PC-3 (cell line): ENCODE measurements around the gene HRH3. TPM values are rescaled to one million over a fixed set of nuclear protein-coding genes. Genes with fewer than 3 reads are reported as not detected.

ENCODE experiments used
- ATAC-seq: fragments of 200-7000 bp; cut with Tn5 transposase; 2 replicates; pipeline ENCODE4 v1.9.1; 2020; ENCODE audit warnings: mild to moderate bottlenecking, moderate library complexity
- BruUV-seq: library from RNA; stranded (reverse); fragments of 400-500 nt; replicated peaks from 2 replicates; lab custom pipeline; 2021; lab: Mats Ljungman, UMichigan
- CTCF ChIA-PET: fragments of 300-600 bp; sonication (Branson Sonifier 250); formaldehyde crosslinking; loops from one replicate; lab custom pipeline; 2022; ENCODE audit warnings: antibody characterized with exemption; lab: Charles Lee
- POLR2A ChIA-PET: fragments of 300-600 bp; sonication (Branson Sonifier 250); formaldehyde crosslinking; loops from one replicate; lab custom pipeline; 2022; ENCODE audit warnings: antibody characterized with exemption; ENCODE audit not compliant: unreplicated experiment; lab: Charles Lee
- DNase-seq: peaks from one replicate; pipeline ENCODE4 v3.0.0-alpha.2; 2015
- H2AFZ ChIP-seq: fragments of 300-600 bp; sonication (generic); 2 replicates; pipeline ENCODE4 v1.6.0; 2016; ENCODE audit warnings: antibody characterized with exemption, low read length
- H3F3A ChIP-seq: fragments of 300-600 bp; sonication (generic); one replicate; pipeline ENCODE4 v1.6.0; 2017; ENCODE audit warnings: antibody characterized with exemption, low read length, control low read depth, mild to moderate bottlenecking; ENCODE audit not compliant: unreplicated experiment
- H3K27ac ChIP-seq: fragments of 300-600 bp; sonication (generic); 2 replicates; pipeline ENCODE4 v1.5.1; 2016; ENCODE audit warnings: mild to moderate bottlenecking, low read length
- H3K27me3 ChIP-seq: fragments of 300-600 bp; sonication (generic); 2 replicates; pipeline ENCODE4 v1.6.1; 2016; ENCODE audit warnings: low read length, mixed read lengths
- H3K36me3 ChIP-seq: fragments of 300-600 bp; sonication (generic); 2 replicates; pipeline ENCODE4 v1.6.1; 2016; ENCODE audit warnings: low read depth, mixed run types, low read length, mixed read lengths
- H3K4me1 ChIP-seq: fragments of 300-600 bp; sonication (generic); 2 replicates; pipeline ENCODE4 v1.5.1; 2016; ENCODE audit warnings: low read length; ENCODE audit not compliant: insufficient read depth
- H3K4me2 ChIP-seq: fragments of 300-600 bp; sonication (generic); 2 replicates; pipeline ENCODE4 v1.6.0; 2016; ENCODE audit warnings: low read length
- H3K4me3 ChIP-seq: fragments of 300-600 bp; sonication (generic); 2 replicates; pipeline ENCODE4 v1.5.1; 2016; ENCODE audit warnings: mild to moderate bottlenecking, low read length, mixed read lengths
- H3K79me2 ChIP-seq: fragments of 300-600 bp; sonication (generic); 2 replicates; pipeline ENCODE4 v1.6.1; 2017; ENCODE audit warnings: low read length, mixed read lengths
- H3K9ac ChIP-seq: fragments of 300-600 bp; sonication (generic); 2 replicates; pipeline ENCODE4 v1.6.0; 2016; ENCODE audit warnings: mild to moderate bottlenecking, low read length
- H3K9me2 ChIP-seq: fragments of 300-600 bp; sonication (generic); replicated peaks from 2 replicates; pipeline ENCODE4 v1.6.1; 2016; ENCODE audit warnings: mixed run types, low read length, mixed read lengths
- H3K9me3 ChIP-seq: fragments of 300-600 bp; sonication (generic); 2 replicates; pipeline ENCODE4 v1.6.1; 2016; ENCODE audit warnings: low read length, mixed read lengths
- H4K20me1 ChIP-seq: fragments of 300-600 bp; sonication (generic); 2 replicates; pipeline ENCODE4 v1.6.1; 2016; ENCODE audit warnings: low read length, mixed read lengths
- EZH2 ChIP-seq: fragments of 300-600 bp; sonication (generic); IDR thresholded peaks from one replicate; pipeline ENCODE4 v1.6.1; 2017; ENCODE audit warnings: antibody characterized with exemption, mild to moderate bottlenecking, low read length; ENCODE audit not compliant: unreplicated experiment
- EZH2phosphoT487 ChIP-seq: fragments of 300-600 bp; sonication (generic); IDR thresholded peaks from 2 replicates; pipeline ENCODE4 v1.6.1; 2018; ENCODE audit warnings: mild to moderate bottlenecking, antibody characterized with exemption, low read length, borderline replicate concordance
- intact Hi-C: fragments of 100-400 bp; cut with micrococcal nuclease; formaldehyde crosslinking; loops from 2 replicates; pipeline ENCODE4 v1.9.0; 2023
- total RNA-seq: library from RNA; depleted of rRNA; stranded (reverse); fragments of >200 nt; gene quantifications from 2 replicates; pipeline ENCODE4 v1.2.3, GENCODE V29; 2014
- TF ChIP-seq, protein P1 (sequence below): fragments of 300-600 bp; sonication (generic); conservative IDR thresholded peaks from 2 replicates; pipeline ENCODE4 v1.5.1; 2017; ENCODE audit warnings: antibody characterized with exemption, low read depth, mild to moderate bottlenecking, low read length

The HRH3 gene
- total RNA-seq, 1 experiment from 2014 or later = not detected

DNA sequence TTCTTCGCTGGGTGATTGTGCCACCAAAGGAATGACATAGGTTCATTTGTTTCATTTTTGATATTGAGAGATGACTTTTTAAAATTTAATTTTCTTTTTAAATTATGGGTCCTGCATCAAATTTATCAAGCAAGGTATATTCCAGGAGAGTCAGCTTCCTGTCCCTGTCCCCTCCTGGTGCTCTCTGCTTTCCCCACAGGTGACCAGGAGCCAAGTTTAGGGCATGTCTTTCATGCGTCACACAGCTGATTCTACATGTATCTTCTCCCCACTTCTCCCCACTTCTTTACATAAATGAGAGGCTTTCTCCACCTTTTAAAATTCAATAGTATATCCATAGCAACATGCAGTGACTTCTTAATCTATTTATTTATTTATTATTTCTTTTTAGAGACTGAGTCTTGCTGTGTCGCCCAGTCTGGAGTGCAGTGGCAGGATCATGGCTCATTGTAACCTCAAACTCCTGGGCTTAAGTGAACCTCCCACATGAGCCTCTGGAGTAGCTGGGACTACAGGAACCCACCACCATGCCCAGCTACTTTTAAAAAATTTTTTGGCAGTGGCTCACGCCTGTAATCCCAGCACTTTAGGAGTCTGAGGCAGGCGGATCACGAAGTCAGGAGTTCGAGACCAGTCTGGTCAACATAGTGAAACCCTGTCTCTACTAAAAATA, 48.3 kb upstream of the HRH3 start:
- TF ChIP-seq, protein P1, sequence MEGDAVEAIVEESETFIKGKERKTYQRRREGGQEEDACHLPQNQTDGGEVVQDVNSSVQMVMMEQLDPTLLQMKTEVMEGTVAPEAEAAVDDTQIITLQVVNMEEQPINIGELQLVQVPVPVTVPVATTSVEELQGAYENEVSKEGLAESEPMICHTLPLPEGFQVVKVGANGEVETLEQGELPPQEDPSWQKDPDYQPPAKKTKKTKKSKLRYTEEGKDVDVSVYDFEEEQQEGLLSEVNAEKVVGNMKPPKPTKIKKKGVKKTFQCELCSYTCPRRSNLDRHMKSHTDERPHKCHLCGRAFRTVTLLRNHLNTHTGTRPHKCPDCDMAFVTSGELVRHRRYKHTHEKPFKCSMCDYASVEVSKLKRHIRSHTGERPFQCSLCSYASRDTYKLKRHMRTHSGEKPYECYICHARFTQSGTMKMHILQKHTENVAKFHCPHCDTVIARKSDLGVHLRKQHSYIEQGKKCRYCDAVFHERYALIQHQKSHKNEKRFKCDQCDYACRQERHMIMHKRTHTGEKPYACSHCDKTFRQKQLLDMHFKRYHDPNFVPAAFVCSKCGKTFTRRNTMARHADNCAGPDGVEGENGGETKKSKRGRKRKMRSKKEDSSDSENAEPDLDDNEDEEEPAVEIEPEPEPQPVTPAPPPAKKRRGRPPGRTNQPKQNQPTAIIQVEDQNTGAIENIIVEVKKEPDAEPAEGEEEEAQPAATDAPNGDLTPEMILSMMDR = no peak
- TF ChIP-seq EZH2 (no peak), EZH2phosphoT487 (no peak)
- BruUV-seq = no TSS peak
- Histone ChIP-seq H3K9me2 (no peaks in the 10 kb centered on the region), H3K27ac (no peak overlapping the region), H3K9ac (no peak overlapping the region), H2AFZ (no peak overlapping the region), H3K4me3 (no peak overlapping the region), H3K4me1 (no peaks in the 10 kb centered on the region), H3K27me3 (no peaks in the 10 kb centered on the region), H3K79me2 (no peaks in the 10 kb centered on the region), H3K4me2 (no peak overlapping the region), H4K20me1 (no peaks in the 10 kb centered on the region), H3K36me3 (peaks cover 42% of the 10 kb centered on the region), H3K9me3 (no peaks in the 10 kb centered on the region), H3F3A (no peaks in the 10 kb centered on the region)
- DNase-seq (no peak), ATAC-seq (no peak)
- intact Hi-C loops = no loop called here
- CTCF ChIA-PET = no interaction called here
- POLR2A ChIA-PET = no interaction called here

DNA sequence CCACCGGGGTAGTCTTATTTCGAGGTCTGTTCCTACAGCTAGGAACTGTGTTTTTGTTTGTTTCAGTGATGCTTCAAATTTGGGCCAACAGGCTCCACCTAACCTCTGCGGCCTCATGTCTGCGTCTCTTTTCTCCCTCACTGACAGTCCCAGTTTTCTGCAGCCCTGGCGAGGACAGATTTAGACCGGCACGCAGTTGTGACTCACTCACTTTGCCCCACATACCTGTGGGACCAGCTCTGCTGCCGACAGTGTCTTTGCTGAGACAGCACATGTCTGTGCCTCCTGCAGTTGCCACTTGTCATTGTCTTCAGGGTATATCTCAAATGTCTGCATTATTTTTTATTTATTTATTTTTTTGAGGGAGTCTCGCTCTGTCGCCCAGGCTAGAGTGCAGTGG, 47.5 kb upstream of the HRH3 start:
- Histone ChIP-seq H3K9ac (no peak overlapping the region), H3K9me2 (no peaks in the 10 kb centered on the region), H3K4me3 (no peak overlapping the region), H3F3A (no peaks in the 10 kb centered on the region), H3K4me2 (no peak overlapping the region), H3K27ac (no peak overlapping the region), H3K4me1 (no peaks in the 10 kb centered on the region), H3K9me3 (no peaks in the 10 kb centered on the region), H2AFZ (no peak overlapping the region), H4K20me1 (no peaks in the 10 kb centered on the region), H3K36me3 (peaks cover 41% of the 10 kb centered on the region), H3K79me2 (no peaks in the 10 kb centered on the region), H3K27me3 (no peaks in the 10 kb centered on the region)
- ChIA-PET CTCF (no interaction called here), POLR2A (no interaction called here)
- DNase-seq = no peak
- no peak for ATAC-seq
- TF ChIP-seq EZH2 (no peak), EZH2phosphoT487 (no peak)
- TF ChIP-seq, protein P1 = no peak
- intact Hi-C loops = no loop called here
- no TSS peak for BruUV-seq

DNA sequence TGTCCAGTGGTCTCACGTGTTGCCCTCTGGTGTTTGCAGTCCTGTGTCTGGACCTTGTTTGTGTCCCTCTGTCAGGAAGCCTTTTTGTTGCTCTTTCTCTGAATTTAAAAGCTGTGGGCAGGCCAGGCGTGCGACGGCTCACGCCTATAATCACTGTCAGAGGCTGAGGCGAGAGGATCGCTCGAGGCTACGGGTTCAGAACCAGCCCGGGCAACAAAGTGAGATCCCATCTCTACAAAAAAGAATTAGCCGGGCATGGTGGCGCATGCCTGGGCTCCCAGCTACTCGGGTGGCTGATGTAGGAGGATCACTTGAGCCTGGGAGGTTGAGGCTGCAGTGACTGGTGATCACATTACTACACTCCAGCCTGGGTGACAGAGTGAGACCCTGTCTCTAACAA, 46.8 kb upstream of the HRH3 start:
- Histone ChIP-seq H3K9me3 (no peaks in the 10 kb centered on the region), H3K9ac (no peak overlapping the region), H3K36me3 (peaks cover 39% of the 10 kb centered on the region), H3F3A (no peaks in the 10 kb centered on the region), H3K27ac (no peak overlapping the region), H3K79me2 (no peaks in the 10 kb centered on the region), H3K4me1 (no peaks in the 10 kb centered on the region), H4K20me1 (no peaks in the 10 kb centered on the region), H3K4me3 (no peak overlapping the region), H3K4me2 (no peak overlapping the region), H2AFZ (no peak overlapping the region), H3K27me3 (no peaks in the 10 kb centered on the region), H3K9me2 (no peaks in the 10 kb centered on the region)
- no peak for DNase-seq
- ChIA-PET CTCF (no interaction called here), POLR2A (no interaction called here)
- TF ChIP-seq, protein P1 = no peak
- TF ChIP-seq EZH2 = no peak
- no peak for TF ChIP-seq EZH2phosphoT487
- no peak for ATAC-seq
- no TSS peak for BruUV-seq
- intact Hi-C loops = no loop called here
